GM12891 (cell line): ENCODE results near the gene SLC39A13.
A peak's percentile ranks its signal among the peaks of the same experiment; 100 is the strongest.

Source experiments
- DNase-seq: peaks from one replicate; pipeline ENCODE4 v3.0.0; 2011; ENCODE audit warnings: low spot score; ENCODE audit not compliant: insufficient read length
- FAIRE-seq: peaks from 2 replicates; lab custom pipeline; 2011; peaks lifted over from hg19 to GRCh38; lab: Jason Lieb, UNC
- PAX5 ChIP-seq: IDR thresholded peaks from 2 replicates; pipeline ENCODE4 v1.6.1; 2011; ENCODE audit warnings: low read length, moderate library complexity, mild to moderate bottlenecking; ENCODE audit not compliant: insufficient read depth, severe bottlenecking
- POLR2A ChIP-seq: IDR thresholded peaks from 2 replicates; pipeline ENCODE4 v1.6.1; 2011; ENCODE audit warnings: low read depth, low read length, control low read depth
- POLR2AphosphoS5 ChIP-seq: IDR thresholded peaks from 2 replicates; pipeline ENCODE4 v1.6.1; 2011; ENCODE audit warnings: low read depth, low read length, control low read depth
- POU2F2 ChIP-seq: IDR thresholded peaks from 2 replicates; pipeline ENCODE4 v1.6.1; 2011; ENCODE audit warnings: low read depth, mild to moderate bottlenecking, control low read depth, low read length, moderate library complexity
- SPI1 ChIP-seq: IDR thresholded peaks from 2 replicates; pipeline ENCODE4 v1.6.1; 2011; ENCODE audit warnings: low read depth, low read length, control low read depth
- TAF1 ChIP-seq: IDR thresholded peaks from 2 replicates; pipeline ENCODE4 v1.6.1; 2011; ENCODE audit warnings: low read depth, low read length, control low read depth

The SLC39A13 gene

GRCh38 chr11:47391077-47391583 is 17.3 kb upstream of the SLC39A13 start:
- DNase-seq (no peak), FAIRE-seq (no peak)
- TF ChIP-seq POLR2AphosphoS5 (no peak), POU2F2 (no peak), TAF1 (no peak), PAX5 (no peak), POLR2A (no peak), SPI1 (0 out of 2 replicates have a peak, but pooled peaks have one; percentile 3)

GRCh38 chr11:47391711-47392432 is 16.5 kb upstream of the SLC39A13 start:
- no peak for FAIRE-seq
- DNase-seq = no peak
- no peak for TF ChIP-seq POLR2AphosphoS5
- TF ChIP-seq POLR2A = no peak
- TF ChIP-seq POU2F2 = no peak
- no peak for TF ChIP-seq PAX5
- TF ChIP-seq SPI1 = no peak
- no peak for TF ChIP-seq TAF1

GRCh38 chr11:47392546-47393162 is 15.7 kb upstream of the SLC39A13 start:
- FAIRE-seq = no peak
- no peak for DNase-seq
- TF ChIP-seq SPI1 (no peak), POLR2A (no peak), TAF1 (no peak), PAX5 (no peak), POU2F2 (no peak), POLR2AphosphoS5 (no peak)

- peak; percentile 54 for FAIRE-seq
- DNase-seq = no peak
- TF ChIP-seq PAX5 = no peak
- TF ChIP-seq SPI1 = no peak
- no peak for TF ChIP-seq POU2F2
- no peak for TF ChIP-seq POLR2A
- no peak for TF ChIP-seq POLR2AphosphoS5
- TF ChIP-seq TAF1 = no peak
Measured at GRCh38 chr11:47393163-47394049, 15.0 kb upstream of the SLC39A13 start.

GRCh38 chr11:47394050-47394321 is 14.4 kb upstream of the SLC39A13 start:
- TF ChIP-seq POLR2AphosphoS5 (no peak), POLR2A (no peak), PAX5 (no peak), POU2F2 (no peak), SPI1 (no peak), TAF1 (no peak)
- FAIRE-seq = no peak
- no peak for DNase-seq

GRCh38 chr11:47394322-47395222 is 13.8 kb upstream of the SLC39A13 start:
- DNase-seq = peak; percentile 91
- TF ChIP-seq TAF1 (peak; percentile 67), SPI1 (peak; percentile 90), POLR2A (peak; percentile 39; the same call in 1 of the 2 replicates), POLR2AphosphoS5 (peak; percentile 66), PAX5 (no peak), POU2F2 (peak; percentile 54; the same call in 1 of the 2 replicates)
- peak; percentile 85 for FAIRE-seq

GRCh38 chr11:47395223-47396048 is 13.0 kb upstream of the SLC39A13 start:
- DNase-seq (no peak), FAIRE-seq (peak; percentile 35)
- no peak for TF ChIP-seq POLR2A
- no peak for TF ChIP-seq PAX5
- no peak for TF ChIP-seq SPI1
- no peak for TF ChIP-seq TAF1
- no peak for TF ChIP-seq POU2F2
- no peak for TF ChIP-seq POLR2AphosphoS5

- DNase-seq (no peak), FAIRE-seq (no peak)
- TF ChIP-seq SPI1 = no peak
- no peak for TF ChIP-seq TAF1
- TF ChIP-seq POLR2AphosphoS5 = no peak
- TF ChIP-seq PAX5 = no peak
- TF ChIP-seq POLR2A = no peak
- no peak for TF ChIP-seq POU2F2
Measured at GRCh38 chr11:47396049-47396320, 12.4 kb upstream of the SLC39A13 start.
